ENCODE results near the gene DLST. TPM values are rescaled to one million over a fixed set of nuclear protein-coding genes. Genes with fewer than 3 reads are reported as not detected.

The DLST gene
- polyA plus RNA-seq, 1 donor (not counting 4 experiments of a cell fraction or from before 2014, with no cell fraction given), result 114 TPM

GRCh38 chr14:74942181-74942580, 60.5 kb downstream of the DLST start:
- no peak overlapping the region for H3K27ac ChIP-seq (ENCODE audit: control insufficient read depth, insufficient read depth, low read length)
- H3K4me3 ChIP-seq (ENCODE audit: control insufficient read depth in 2 of 3, extremely low read depth in 1 of 3, insufficient read depth in 2 of 3, low read depth in 1 of 3, low read length in 3 of 3), result no peak overlapping the region
- no peak for FAIRE-seq

GRCh38 chr14:74942608-74943007, 60.9 kb downstream of the DLST start:
- peaks cover 38% of the 10 kb centered on the region for H3K4me1 ChIP-seq (ENCODE audit: control insufficient read depth, extremely low read depth, insufficient read depth, low read length)
- no peak overlapping the region for H3K27ac ChIP-seq (ENCODE audit: control insufficient read depth, insufficient read depth, low read length)
- H3K9me3 ChIP-seq (ENCODE audit: control insufficient read depth, low read depth, low read length), result no peaks in the 10 kb centered on the region
- dilution Hi-C loops (cut with MboI; ENCODE audit: extremely low pct_ligation_motif_present, low sequenced_read_pairs), result no loop called here
- no peaks in the 10 kb centered on the region for H3K27me3 ChIP-seq (ENCODE audit: control insufficient read depth, extremely low read depth, insufficient read depth, low read length)
- no peak for FAIRE-seq
- no peak overlapping the region for H3K4me3 ChIP-seq (ENCODE audit: control insufficient read depth in 2 of 3, extremely low read depth in 1 of 3, insufficient read depth in 2 of 3, low read depth in 1 of 3, low read length in 3 of 3)
- H4K20me1 ChIP-seq (ENCODE audit: control insufficient read depth, extremely low read depth, insufficient read depth, low read length), result peaks cover 2% of the 10 kb centered on the region
- H3K79me2 ChIP-seq (ENCODE audit: control insufficient read depth, insufficient read depth, low read length), result no peaks in the 10 kb centered on the region
- DNase-seq (ENCODE audit: low read depth, low spot score), result no peak
- H3K36me3 ChIP-seq (ENCODE audit: control insufficient read depth in 2 of 2, extremely low read depth in 1 of 2, insufficient read depth in 2 of 2, low read length in 2 of 2), result peaks cover 14 to 24% of the 10 kb centered on the region in 2 experiments
- H2AFZ ChIP-seq (ENCODE audit: control insufficient read depth, low read length), result no peak overlapping the region
- TF ChIP-seq CTCF (optimal IDR thresholded peaks at IDR 0.05 in 1 of 3, IDR thresholded peaks at IDR 0.05 in 1 of 3, conservative IDR thresholded peaks at IDR 0.05 in 1 of 3; ENCODE audit: extremely low read depth in 1 of 3, insufficient read depth in 2 of 3, low read length in 3 of 3) (no peak), EZH2 (IDR thresholded peaks at IDR 0.05; ENCODE audit: low read length) (no peak)
- H3K9me1 ChIP-seq (ENCODE audit: control insufficient read depth, extremely low read depth, insufficient read depth, low read length), result no peaks in the 10 kb centered on the region
- no peak overlapping the region for H3K4me2 ChIP-seq (ENCODE audit: control insufficient read depth, extremely low read depth, insufficient read depth, low read depth, low read length)
- H3K9ac ChIP-seq (ENCODE audit: control insufficient read depth, extremely low read depth, insufficient read depth, low read length), result no peak overlapping the region

More at GRCh38 chr14:74942181-74942580, 60.5 kb downstream of the DLST start:
- Histone ChIP-seq H3K36me3 (ENCODE audit: control insufficient read depth in 2 of 2, extremely low read depth in 1 of 2, insufficient read depth in 2 of 2, low read length in 2 of 2) (peaks cover 12 to 20% of the 10 kb centered on the region in 2 experiments), H3K27me3 (ENCODE audit: control insufficient read depth, extremely low read depth, insufficient read depth, low read length) (no peaks in the 10 kb centered on the region), H3K4me1 (ENCODE audit: control insufficient read depth, extremely low read depth, insufficient read depth, low read length) (peaks cover 35% of the 10 kb centered on the region), H3K9ac (ENCODE audit: control insufficient read depth, extremely low read depth, insufficient read depth, low read length) (no peak overlapping the region), H4K20me1 (ENCODE audit: control insufficient read depth, extremely low read depth, insufficient read depth, low read length) (peaks cover 2% of the 10 kb centered on the region), H2AFZ (ENCODE audit: control insufficient read depth, low read length) (no peak overlapping the region), H3K9me1 (ENCODE audit: control insufficient read depth, extremely low read depth, insufficient read depth, low read length) (no peaks in the 10 kb centered on the region), H3K9me3 (ENCODE audit: control insufficient read depth, low read depth, low read length) (no peaks in the 10 kb centered on the region), H3K79me2 (ENCODE audit: control insufficient read depth, insufficient read depth, low read length) (no peaks in the 10 kb centered on the region), H3K4me2 (ENCODE audit: control insufficient read depth, extremely low read depth, insufficient read depth, low read depth, low read length) (peak overlapping the region; percentile 24)
- no peak for DNase-seq (ENCODE audit: low read depth, low spot score)
- dilution Hi-C loops (cut with MboI; ENCODE audit: extremely low pct_ligation_motif_present, low sequenced_read_pairs), result no loop called here
- no peak for TF ChIP-seq CTCF (optimal IDR thresholded peaks at IDR 0.05 in 1 of 3, IDR thresholded peaks at IDR 0.05 in 1 of 3, conservative IDR thresholded peaks at IDR 0.05 in 1 of 3; ENCODE audit: extremely low read depth in 1 of 3, insufficient read depth in 2 of 3, low read length in 3 of 3)
- no peak for TF ChIP-seq EZH2 (IDR thresholded peaks at IDR 0.05; ENCODE audit: low read length)
